ENCODE measurements around the gene COPS9.

The COPS9 gene

DNA sequence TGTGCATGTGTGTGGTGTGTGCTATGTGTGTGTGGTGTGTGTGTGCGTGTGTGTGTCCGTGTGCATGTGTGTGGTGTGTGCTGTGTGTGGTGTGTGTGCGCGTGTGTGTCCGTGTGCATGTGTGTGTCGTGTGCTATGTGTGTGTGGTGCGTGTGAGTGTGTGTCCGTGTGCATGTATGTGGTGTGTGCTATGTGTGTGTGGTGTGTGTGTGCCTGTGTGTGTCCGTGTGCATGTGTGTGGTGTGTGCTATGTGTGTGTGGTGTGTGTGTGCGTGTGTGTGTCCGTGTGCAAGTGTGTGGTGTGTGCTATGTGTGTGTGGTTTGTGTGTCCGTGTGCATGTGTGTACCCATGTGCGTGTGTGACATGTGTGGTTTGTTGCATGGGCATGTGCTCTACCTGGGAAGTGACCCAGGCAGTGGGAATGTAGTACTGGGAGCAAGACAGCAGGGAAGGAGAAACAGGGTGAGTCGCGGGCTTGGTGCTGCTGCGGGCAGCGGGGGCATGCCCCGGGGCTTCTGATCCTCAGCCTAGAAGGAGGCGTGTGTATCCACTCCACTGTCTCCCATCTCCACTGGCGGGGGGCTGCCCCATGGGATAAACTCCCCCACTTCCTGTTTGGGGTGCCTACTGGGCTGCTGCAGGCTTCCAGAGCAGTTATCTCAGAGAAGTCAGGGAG, 11.9 kb upstream of the COPS9 start:
- no peak for DNase-seq (ENCODE audit: low read depth in 2 of 2)

DNA sequence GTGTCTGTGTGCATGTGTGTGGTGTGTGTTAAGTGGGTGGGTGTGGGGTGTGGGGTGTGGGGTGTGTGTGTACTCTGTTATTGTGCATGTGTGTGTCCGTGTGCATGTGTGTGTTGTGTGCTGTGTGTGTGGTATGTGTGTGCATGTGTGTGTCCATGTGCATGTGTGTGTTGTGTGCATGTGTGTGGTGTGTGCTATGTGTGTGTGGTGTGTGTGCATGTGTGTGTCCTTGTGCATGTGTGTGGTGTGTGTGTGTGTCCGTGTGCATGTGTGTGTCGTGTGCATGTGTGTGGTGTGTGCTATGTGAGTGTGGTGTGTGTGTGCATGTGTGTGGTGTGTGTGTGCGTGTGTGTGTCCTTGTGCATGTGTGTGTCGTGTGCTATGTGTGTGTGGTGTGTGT, 11.3 kb upstream of the COPS9 start:
- DNase-seq (ENCODE audit: low read depth in 2 of 2) = no peak

DNA sequence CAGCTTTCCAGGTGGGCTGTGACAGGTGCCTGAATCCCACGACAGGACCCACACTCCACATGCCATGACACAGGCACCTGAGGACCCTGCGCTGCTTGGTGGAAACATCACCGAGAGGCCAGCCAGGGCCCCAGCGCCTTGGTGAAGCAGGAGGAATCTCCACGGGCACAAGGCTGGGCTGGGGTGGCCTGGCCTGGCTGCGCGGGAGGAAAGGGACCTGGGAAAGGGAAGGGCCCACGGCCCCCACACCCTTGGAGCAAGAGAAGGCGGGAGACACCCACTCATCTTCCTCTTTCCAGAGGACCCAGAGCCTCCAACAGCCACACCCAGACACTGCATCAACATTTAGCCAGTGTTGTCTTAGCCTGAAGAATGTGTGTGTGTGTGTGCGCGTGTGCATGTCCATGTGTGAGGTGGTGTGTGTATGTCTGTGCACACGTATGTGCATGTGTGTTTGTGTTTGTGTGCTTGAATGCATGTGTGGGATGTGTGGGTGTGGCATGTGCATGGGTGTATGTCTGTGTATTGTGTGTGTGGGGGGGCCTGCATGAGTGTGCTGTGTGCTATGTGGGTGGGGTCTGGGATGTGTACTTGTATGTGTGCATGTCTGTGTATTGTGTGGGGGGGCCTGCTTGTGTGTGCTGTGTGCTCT, 10.6 kb upstream of the COPS9 start:
- no peak for DNase-seq (ENCODE audit: low read depth in 2 of 2)

DNA sequence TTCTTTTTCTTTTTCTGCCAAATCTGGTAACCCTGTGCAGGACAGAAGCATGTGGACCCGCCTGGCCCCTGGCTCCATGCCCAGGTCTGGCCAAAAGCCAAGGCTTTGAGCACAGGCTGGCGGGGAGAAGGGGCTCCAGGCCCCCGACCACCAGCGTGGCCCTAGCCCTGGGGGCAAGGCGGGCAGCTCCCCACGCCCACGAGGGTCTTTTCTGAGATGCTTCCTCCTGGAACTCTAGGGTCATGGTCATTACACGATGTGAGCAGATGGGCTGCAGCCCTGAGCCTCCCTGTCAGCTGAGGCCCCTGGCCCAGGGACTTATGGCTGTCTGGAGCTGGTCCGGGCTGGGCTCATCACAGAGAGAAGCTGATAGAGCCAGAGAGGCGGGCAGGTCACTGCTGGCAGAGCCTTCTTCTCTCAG, 10.0 kb upstream of the COPS9 start:
- DNase-seq (ENCODE audit: low read depth in 2 of 2) = no peak

DNA sequence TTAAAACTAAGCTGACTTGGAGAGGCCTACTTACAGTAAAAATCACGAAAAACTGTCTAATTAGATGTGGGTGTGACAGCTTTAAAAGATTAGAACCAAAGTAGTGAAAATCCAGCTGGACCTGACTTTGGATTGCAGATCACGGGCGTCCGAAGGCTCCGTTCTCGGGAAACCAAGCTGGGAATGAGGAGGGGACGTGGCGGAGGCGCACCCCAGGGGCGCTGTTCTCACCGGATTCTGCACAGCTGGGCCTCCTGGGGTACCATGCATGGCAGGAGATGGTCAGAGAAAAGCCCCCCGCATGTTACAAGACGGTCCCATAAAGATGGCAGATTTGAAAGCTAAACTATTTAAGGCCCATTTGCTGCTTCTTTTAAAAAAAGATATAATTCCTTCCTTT, 9.4 kb upstream of the COPS9 start:
- no peak for DNase-seq (ENCODE audit: low read depth in 2 of 2)

DNA sequence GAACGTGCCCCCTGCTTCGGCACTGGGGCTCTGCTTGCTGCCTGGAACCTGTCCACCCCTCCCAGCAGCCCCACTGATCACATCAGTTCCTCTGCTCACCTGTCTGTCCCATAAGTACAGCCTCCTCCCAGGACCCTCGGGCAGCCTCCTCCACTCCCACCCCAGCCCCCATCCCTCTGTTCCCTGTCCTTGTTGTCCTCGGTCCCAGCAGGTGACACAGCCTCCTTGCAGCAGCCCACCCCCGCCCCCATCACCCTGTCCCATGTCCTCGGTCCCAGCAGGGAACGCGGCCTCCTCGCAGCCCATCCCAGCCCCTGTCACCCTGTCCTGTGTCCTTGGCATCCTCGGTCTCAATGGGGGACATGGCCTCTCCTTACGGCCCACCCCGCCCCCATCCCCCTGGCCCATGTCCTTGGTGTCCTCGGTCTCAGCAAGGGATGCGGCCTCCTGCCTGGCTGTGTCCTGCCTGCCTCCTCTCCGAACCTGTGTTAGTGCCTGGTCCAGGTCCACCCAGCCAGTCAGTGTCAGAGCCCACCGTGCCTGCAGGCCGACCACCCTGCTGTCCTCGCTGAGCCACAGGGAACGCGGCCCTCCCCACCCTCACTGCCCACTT, 8.7 kb upstream of the COPS9 start:
- DNase-seq (ENCODE audit: low read depth in 2 of 2) = no peak

DNA sequence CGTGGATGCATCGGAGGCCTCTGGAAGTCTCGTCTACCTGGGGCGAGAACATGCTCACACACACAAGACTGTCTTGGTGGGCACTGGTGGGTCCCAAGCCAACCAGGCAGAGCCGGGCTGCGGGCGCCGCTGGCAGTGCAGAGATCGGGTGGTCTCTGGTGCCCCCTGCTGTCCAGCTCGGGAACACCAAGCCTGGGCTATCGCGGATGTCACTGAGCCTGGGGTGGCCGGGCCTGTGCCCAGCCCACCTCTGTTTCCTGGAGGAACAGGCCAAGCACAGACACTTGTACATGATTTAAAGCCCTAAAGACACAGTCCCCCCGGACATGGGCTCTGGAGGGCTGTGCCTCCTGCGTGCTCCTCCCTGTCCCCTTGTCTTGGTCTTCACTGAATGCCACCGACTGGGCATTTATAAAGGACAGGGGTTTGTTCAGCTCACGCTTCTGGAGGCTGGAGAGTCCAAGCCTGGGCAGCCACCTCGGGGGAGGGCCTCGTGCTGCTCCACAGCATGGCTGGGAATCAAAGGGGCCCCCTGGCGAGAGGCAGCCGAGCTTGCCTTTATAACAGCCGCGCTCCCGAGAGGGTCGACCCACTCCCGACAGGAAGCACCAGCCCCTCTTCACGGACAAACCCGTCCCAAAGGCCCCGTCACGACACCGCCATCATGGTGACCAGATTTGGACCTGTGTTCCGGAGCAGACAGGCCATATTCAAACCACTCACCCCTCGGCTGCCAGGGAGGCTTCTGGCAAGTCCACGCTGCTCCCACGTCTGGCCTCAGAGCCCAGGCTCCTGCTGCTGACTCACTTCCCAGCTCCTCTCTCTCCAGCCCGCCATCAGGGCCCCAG, 7.9 kb upstream of the COPS9 start:
- peak; percentile 52 to 67 for DNase-seq (ENCODE audit: low read depth in 2 of 2)

DNA sequence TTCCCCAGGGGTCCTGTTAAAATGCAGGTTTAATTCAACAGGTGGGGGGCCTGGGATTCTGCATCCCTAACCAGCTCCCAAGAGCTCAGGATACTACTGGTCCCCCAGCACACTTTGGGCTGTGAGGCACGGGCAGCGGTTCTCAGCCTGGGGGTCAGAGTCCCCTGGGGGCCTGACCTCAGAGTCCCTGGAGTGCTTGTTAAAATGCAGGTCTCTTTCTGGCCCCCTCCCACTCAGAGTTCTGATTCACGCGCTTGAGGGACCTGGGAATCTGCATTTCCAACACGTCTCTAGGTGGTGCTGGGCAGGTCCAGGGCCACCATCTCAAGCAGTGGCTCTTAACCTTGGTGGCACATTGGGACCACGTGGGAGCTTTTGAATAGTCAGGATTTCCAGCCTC, 7.2 kb upstream of the COPS9 start:
- DNase-seq (ENCODE audit: low read depth in 2 of 2) = no peak

DNA sequence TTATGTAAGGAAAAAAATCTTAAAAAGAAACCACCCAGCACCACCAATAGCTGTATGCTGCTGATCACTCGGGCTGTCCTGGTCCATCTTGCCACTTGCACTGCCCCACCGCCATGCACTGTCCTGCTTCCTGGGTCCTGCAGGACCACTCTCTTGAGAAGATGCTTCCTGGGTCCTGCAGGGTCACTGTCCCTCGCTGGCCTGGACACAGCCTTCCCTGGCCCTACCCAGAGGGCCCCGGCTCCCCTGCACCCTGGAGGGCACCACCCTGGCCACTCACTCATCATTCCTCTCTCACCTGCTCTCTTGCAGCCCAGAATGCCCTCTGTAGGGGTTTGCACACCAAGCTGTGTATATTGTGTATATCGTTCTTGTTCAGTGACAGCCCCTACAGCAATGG, 6.8 kb upstream of the COPS9 start:
- no peak for DNase-seq (ENCODE audit: low read depth in 2 of 2)

DNA sequence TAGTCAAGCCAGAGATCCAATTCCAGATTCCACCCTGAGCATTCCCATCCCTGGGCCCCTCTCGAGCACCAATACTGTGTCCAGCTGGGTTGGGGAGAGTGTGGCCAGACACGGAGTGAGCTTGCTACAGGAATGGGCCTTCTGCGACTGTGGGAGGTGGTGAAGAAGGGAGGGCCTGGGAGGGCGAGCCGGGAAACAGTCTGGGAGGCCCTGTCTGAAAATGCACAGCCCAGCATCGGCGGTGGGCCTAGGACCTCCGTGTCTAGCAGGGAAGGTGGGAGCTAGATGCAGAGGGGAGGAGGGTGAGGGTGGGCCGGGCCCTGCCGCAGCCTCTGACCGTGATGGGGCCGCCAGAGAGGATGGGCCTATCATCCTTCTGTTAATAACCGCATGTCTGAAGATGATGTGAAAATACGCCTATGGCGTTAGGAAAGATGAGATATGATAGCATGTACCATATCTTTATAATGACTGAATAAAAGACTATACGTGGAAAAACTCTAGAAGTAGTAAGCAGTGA, 6.2 kb upstream of the COPS9 start:
- no peak for DNase-seq (ENCODE audit: low read depth in 2 of 2)

DNA sequence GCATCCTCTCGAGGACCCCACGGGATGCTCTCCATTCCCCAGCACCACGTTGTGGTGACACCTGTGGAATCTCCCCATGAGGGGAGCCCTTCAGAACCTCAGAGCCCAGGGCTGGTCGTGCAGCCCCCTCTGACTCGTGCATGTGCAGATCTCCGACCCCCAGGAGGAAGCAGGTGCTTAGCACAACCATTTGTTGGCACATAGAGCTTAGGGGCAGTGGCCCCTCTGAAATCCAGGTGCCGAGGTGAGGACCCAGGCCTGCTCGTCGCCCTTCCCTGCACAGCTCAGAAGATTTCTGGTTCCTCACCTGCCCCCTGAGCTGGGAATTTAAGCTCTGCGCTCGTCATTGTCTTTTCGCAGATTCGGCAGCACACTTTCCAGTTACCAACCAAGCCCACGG, 5.6 kb upstream of the COPS9 start:
- DNase-seq (ENCODE audit: low read depth in 2 of 2) = no peak

DNA sequence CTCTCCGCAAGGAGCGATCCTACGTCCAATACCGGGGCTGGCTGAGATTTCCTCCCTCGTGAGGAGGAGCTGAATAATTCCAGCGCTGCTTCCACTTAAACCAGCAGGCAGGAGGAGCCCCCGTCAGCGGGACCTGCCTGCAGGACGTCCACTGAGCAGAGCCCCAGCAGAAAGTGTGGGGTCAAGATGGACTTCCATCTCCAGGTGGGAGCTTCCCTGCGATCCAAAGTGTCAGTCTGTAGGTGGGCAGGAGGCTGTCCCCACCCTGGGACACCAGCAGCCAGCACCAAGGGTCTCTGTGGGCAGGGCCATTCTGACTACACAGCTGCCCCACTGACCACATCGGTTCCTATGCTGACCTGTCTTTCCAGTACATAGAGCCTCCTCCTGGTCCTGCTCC, 4.8 kb upstream of the COPS9 start:
- DNase-seq (ENCODE audit: low read depth in 2 of 2) = no peak

DNA sequence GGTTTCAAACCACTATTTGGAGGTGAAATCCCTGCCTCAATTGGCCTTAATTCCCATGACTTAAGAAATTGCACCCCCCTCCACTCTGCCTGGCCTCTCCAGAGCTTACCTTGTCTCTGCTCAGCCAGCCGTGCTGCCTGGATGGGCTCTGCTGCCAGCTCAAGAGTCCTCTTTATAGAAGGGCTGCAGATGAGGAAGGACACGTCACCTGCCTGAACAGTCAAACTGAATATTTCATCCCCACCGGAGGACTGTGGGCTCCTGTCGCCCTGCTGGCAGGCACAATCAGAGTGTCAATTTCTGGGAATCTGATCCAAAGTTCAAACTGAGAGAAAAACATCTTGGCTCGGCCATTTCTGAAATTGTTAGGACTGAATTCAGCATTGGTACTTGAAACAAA, 4.4 kb upstream of the COPS9 start, which contains the start of gene OTOS:
OTOS (minus strand) TSS at position 148 of the 400 bp plus-strand sequence. CDS start 332 bp downstream, outside the sequence.
- no peak for DNase-seq (ENCODE audit: low read depth in 2 of 2)

DNA sequence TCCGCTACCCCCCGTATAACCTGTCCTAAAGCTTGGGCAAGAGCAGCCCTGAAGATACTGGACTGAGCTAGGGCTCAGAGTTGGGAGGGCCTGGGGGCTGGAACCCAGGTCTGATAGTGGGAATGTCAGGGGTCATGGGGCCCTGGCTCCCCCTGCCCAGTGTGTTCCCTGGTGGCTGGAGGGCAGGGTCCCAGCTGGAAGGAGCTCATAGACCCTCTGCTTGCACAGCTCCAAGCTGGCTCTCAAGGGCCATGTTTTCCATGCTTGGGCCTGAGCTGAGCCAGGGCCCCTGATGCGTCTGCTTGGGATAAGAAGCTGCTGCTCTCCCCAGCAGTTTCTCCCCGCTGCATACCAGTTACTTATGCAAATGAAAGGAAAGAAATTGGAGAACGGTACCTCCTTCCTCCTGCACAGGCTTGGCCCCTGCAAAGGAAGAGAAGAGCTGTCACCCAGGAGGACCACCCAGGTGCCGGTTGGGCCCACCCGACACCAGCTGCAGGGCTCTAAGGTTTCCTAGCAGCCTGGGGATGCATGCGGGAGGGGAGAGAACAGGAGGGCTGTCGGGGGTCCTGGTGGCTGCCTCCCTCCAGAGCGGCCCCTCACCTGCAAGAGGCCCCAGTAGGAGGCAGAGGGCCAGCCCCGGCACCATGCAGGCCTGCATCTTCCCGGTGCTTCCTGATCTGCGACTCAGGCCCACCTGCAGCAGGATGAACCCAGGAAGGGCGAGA, 3.7 kb upstream of the COPS9 start:
- DNase-seq (ENCODE audit: low read depth in 2 of 2) = no peak

DNA sequence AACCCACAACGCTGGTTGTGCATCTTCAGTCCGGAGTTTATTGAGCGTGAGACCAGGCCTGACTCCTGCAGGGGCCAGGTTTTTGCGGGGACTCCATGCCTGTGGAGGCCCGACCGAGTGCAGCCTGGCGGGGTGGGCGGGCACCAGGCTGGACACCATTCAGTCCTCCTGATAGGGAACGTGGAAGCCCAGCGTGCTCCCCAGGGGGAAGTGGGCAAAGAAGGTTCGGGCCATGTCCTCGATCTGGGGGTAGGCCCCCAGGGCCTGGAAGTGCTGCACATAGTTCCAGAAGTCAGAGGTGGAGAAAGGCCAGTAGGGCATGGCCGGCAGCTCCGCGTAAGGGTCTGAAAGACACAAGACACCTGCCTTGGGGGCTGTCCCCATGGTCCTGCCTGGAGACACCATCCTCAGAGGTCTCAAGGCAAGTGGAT, 2.9 kb upstream of the COPS9 start:
- no peak for DNase-seq (ENCODE audit: low read depth in 2 of 2)

DNA sequence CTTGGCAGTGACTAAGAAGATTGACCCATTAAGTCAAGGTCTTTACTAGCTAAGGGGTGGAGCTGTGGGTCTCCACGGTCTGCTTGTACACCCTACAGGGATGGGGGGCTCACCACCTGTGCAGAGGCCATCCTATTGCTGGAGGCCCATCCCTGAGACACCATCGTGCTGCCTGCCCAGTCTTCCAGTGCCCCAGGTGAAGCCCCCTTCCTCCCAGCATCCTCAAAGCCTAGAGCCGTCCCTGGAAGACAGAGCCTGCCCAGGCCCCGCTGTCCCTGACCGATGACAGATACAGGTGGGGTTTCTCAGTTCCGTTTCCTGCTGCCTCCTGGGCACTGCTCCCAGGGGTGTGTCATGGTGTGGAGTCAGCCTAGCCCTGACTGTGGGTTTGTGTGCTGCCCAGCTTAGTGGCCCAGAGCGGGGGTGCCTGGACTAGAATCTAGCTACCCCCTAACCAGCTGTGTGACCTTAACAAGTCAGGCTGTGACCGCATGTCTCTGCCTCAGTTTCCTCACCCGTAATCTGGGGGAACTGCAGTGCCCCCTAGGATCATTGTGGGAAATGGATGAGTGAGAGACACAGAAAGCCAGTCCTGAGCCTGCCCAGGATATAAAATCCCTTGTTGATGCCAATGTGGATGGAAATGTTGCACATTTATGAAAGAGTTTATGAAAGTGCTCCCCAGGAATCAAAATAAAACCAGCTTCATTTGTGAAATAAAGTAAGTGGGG, 2.3 kb upstream of the COPS9 start:
- DNase-seq (ENCODE audit: low read depth in 2 of 2) = no peak

DNA sequence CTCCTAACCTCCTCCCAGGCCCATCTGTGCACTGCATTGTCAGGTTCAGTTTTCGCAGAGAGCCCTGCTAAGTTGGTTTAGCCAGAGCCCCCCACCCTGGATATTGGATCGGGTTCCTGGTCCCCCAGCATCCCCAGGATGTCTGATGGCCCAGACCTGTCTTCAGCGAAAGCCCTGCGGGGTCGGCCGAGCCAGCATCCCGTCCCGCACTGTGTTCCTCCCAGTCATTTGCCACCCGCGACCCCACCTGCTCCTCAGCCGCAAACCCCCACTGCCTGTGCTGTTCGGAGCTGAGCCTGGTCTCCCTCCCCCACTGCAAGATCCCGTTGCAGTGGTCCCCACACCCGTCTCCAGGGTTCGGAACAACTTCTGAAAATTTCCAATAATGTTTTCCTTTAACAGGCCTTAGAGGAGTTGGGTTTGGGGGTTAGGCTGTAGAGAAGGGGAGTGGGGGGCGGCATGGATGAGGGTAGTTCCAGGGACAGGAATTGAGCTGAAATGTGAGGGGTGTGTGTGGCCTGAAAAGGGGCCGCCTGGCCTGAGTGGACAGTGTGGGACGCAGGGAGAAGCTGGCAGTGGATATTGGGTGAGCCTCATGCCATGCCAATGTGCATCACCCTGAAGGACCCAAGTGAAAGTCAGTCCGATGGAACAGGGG, 1.6 kb upstream of the COPS9 start:
- DNase-seq (ENCODE audit: low read depth in 2 of 2) = no peak

DNA sequence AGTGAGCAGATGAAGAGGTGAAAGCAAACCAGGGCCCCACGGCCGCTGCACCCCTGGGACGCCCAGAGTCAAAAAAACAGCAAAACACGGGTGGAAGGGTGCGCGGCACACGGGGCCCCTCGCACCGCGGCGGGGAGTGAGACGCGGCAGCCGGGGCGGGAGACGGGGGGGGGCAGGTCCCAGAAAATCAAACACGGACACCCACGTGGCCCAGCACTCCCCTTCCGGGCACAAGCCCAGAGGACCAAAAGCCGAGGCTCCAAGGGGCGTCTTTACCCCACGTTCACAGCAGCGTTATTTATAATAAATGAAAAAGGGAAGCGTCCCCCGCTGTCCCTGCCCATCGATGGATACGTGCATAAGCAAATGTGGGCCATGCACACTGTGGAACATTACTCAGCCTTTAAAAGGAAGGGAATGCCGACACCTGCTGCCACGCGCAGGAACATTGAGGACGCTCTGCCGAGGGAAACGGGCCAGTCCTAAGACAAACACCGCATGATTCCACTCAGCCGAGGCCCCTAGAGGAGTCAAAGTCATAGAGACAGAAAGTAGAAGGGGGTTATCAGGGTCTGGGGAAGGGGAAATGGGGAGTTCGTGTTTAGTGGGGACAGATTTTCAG, 677 bp upstream of the COPS9 start:
- DNase-seq (ENCODE audit: low read depth in 2 of 2) = peak in 1 of 2 donors; percentile 8

DNA sequence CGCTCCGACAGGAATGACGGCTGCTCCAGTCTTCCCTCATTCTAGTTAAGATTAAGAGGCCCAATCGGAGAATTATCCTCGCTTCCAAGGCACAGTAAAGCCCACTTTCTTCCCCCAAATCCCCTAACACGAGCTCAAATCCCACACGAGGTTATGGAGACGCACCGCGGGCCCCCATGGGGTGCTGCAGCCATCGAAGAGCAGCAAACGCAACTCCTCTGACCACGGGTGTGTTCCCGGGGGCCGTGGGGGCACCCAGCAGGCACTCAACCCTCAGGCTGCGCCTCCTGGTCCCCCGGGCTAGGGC, 446 bp downstream of the COPS9 start:
- no peak for DNase-seq (ENCODE audit: low read depth in 2 of 2)

DNA sequence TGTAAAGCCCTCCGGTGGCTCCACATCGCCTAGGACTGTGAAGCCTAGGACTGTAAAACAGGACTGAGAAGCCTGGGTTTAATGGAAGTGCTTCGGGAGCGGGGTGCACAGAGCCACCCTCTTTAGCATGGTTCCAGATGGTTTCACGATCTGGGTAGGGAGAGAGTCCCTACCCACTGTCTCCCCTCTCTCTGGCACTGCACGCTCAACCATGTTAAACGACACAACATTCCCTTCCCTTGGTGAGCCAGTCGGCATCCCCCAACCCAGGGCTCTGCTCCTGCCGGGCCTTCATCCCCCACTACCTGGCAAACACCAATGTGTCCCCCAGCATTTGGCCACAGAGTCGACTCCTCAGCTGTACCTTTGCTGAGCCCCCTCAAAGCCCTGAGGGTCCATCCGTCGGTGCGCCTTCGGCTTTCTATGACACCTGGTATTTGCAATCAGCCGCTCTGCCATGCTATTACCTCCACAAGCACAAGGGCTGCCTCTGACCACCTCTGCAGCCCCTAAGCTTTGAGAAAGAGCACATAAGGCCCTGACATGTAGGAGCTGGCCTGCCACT, 1.1 kb downstream of the COPS9 start:
- no peak for DNase-seq (ENCODE audit: low read depth in 2 of 2)
